GM12872 (cell line): ENCODE measurements around the gene FBL.
A peak's percentile ranks its signal among the peaks of the same experiment; 100 is the strongest.

Experiments
- TF ChIP-seq, protein P1 (sequence below): IDR thresholded peaks from 3 replicates; pipeline ENCODE4 v1.5.1; 2011; ENCODE audit warnings: low read depth, mild to moderate bottlenecking, low read length, moderate library complexity; ENCODE audit not compliant: insufficient read depth

Gene FBL

GRCh38 chr19:39845584-39845932, 621 bp downstream of the FBL start:
- TF ChIP-seq, protein P1, sequence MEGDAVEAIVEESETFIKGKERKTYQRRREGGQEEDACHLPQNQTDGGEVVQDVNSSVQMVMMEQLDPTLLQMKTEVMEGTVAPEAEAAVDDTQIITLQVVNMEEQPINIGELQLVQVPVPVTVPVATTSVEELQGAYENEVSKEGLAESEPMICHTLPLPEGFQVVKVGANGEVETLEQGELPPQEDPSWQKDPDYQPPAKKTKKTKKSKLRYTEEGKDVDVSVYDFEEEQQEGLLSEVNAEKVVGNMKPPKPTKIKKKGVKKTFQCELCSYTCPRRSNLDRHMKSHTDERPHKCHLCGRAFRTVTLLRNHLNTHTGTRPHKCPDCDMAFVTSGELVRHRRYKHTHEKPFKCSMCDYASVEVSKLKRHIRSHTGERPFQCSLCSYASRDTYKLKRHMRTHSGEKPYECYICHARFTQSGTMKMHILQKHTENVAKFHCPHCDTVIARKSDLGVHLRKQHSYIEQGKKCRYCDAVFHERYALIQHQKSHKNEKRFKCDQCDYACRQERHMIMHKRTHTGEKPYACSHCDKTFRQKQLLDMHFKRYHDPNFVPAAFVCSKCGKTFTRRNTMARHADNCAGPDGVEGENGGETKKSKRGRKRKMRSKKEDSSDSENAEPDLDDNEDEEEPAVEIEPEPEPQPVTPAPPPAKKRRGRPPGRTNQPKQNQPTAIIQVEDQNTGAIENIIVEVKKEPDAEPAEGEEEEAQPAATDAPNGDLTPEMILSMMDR = no peak; the same call in 1 of the 3 replicates

- TF ChIP-seq, protein P1 = no peak
These were observed 1.0 kb downstream of the FBL start for GRCh38 chr19:39845172-39845571.

DNA sequence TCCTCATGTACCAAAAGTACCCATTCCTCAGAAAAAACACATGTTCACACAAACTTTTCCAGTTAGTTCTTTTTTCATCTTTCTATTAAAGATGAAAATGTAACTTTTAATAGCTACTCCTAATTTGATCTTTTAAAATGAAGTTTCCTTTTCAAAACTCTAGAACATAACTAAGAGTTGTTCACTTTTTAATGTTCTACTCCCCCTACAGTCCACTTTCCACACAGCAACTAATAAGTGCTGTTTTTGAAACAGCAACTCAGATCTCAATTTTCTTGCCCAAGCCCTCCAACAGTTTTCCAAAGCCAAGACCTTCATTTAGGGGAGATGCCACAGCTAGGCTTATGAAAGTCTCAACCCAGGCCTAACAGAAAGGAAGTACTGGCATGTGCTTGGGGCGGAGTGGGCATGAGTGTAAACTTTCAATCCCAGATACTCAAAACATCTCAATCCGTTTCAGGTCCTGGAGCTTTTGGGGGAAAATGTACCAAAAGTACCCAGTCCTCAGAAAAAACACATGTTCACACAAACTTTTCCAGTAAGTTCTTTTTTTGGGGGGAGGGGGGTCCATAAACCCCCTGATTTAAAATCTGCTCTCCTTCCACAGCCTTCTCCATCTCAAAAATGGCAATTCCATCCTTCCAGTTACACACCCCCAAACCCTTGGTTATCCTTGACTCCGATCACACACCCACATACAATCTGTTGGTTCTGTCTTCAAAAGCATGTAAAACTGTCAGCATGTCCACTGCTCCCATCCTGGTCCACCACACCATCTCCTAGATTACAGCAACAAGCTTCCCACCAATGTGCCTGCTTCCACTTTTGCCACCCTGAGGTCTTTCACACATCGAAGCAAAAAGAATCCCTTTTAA, 2.0 kb downstream of the FBL start:
- TF ChIP-seq, protein P1 = peak; percentile 56; the same call in 2 of the 3 replicates

- TF ChIP-seq, protein P1 = no peak
These were observed 3.3 kb downstream of the FBL start for GRCh38 chr19:39842693-39843435.

DNA sequence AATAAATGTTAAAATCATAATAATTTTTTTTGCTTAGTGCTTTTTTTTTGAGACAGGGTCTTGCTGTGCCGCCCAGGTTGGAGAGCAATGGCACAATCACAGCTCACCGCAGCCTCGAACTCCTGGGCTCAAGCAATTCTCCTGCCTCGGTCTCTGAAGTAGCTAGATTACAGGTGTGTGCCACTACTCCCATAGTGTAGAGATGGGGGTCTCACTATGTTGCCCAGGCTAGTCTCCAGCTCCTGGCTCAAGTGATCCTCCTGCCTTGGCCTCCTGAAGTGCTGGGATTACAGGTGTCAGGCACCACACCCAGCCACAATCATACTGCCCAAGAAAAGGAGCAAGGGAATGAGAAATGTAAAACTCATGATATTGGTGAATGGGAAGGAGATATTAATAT, 5.1 kb downstream of the FBL start:
- TF ChIP-seq, protein P1 = no peak

DNA sequence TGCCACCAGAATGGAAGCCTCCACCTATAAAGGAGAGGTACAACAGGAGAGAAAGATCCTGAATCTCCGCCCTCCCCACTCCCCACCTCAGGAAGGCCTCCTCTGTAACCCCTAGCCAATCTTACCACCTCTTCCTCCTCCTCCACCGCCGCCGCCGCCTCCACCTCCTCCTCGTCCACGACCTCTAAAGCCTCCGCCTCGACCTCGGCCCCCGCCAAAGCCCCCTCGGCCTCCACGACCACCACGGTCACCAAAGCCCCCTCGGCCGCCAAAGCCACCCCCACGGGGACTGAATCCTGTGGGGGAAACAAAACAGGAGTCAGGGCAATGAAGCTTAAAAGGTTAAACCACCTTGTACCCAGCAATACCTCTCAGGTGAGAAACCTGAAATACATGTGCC, 5.7 kb downstream of the FBL start:
- TF ChIP-seq, protein P1 = no peak

GRCh38 chr19:39839678-39840327, 6.4 kb downstream of the FBL start:
- TF ChIP-seq, protein P1 = no peak
